NCI-H345 (cell line): ENCODE data around the gene TEX29.
A peak's percentile ranks its signal among the peaks of the same experiment; 100 is the strongest.

Experiments
- DNase-seq: peaks from one replicate; lab custom pipeline; 2025; lab: John Stamatoyannopoulos, UW

The TEX29 gene

GRCh38 chr13:111341886-111342285 is 21.4 kb downstream of the TEX29 start:
- no peak for DNase-seq

- DNase-seq = no peak
Observed at GRCh38 chr13:111342721-111343120, 22.3 kb downstream of the TEX29 start.

- DNase-seq = no peak
Observed at GRCh38 chr13:111343186-111343805, 22.9 kb downstream of the TEX29 start.

- peak; percentile 57 for DNase-seq
Observed at GRCh38 chr13:111344471-111345191, 24.2 kb downstream of the TEX29 start.

GRCh38 chr13:111345682-111346081 is 25.2 kb downstream of the TEX29 start:
- no peak for DNase-seq

GRCh38 chr13:111346101-111346680 is 25.7 kb downstream of the TEX29 start:
- no peak for DNase-seq

- no peak for DNase-seq
Observed at GRCh38 chr13:111347438-111347837, 27.0 kb downstream of the TEX29 start.

GRCh38 chr13:111353508-111353907 is 33.1 kb downstream of the TEX29 start:
- DNase-seq = no peak

- no peak for DNase-seq
Observed at GRCh38 chr13:111354789-111355188, 34.3 kb downstream of the TEX29 start.

- no peak for DNase-seq
Observed at GRCh38 chr13:111356795-111357194, 36.4 kb downstream of the TEX29 start.

- no peak for DNase-seq
Observed at GRCh38 chr13:111359237-111359915, 38.9 kb downstream of the TEX29 start.

GRCh38 chr13:111359930-111360329 is 39.5 kb downstream of the TEX29 start:
- DNase-seq = no peak

- no peak for DNase-seq
Observed at GRCh38 chr13:111360452-111360851, 40.0 kb downstream of the TEX29 start.

GRCh38 chr13:111361046-111361872 is 40.8 kb downstream of the TEX29 start:
- no peak for DNase-seq

GRCh38 chr13:111361873-111362648 is 41.6 kb downstream of the TEX29 start:
- no peak for DNase-seq

- no peak for DNase-seq
Observed at GRCh38 chr13:111363121-111363520, 42.7 kb downstream of the TEX29 start.

- DNase-seq = no peak
Observed at GRCh38 chr13:111363591-111363990, 43.1 kb downstream of the TEX29 start.

GRCh38 chr13:111365149-111366005 is 44.9 kb downstream of the TEX29 start:
- no peak for DNase-seq

- no peak for DNase-seq
Observed at GRCh38 chr13:111367340-111367739, 46.9 kb downstream of the TEX29 start.

GRCh38 chr13:111368091-111368490 is 47.6 kb downstream of the TEX29 start:
- DNase-seq = no peak
